Measurements from ENCODE around the gene ACTN1. TPM values are rescaled to one million over a fixed set of nuclear protein-coding genes. Genes with fewer than 3 reads are reported as not detected.

Gene ACTN1
- total and polyA plus RNA-seq, 2 experiments from 2014 or later: 121 to 280 TPM

GRCh38 chr14:68913516-68913915, 65.6 kb downstream of the ACTN1 start:
- DNase-seq (ENCODE audit: low spot score) (no peak), ATAC-seq (no peak)
- H3K4me2 ChIP-seq: no peak overlapping the region
- peaks cover 10% of the 10 kb centered on the region; the same call in 1 of the 2 replicates for H4K20me1 ChIP-seq (replicated peaks; ENCODE audit: insufficient read depth)
- H2AFZ ChIP-seq: no peak overlapping the region
- peaks cover 10% of the 10 kb centered on the region; the same call in 1 of the 2 replicates for H3K36me3 ChIP-seq (ENCODE audit: insufficient read depth)
- TF ChIP-seq ZNF331 (CRISPR knock-in tag; IDR thresholded peaks at IDR 0.05; ENCODE audit: low read depth): no peak
- no peak for TF ChIP-seq EZH2phosphoT487 (IDR thresholded peaks at IDR 0.05; ENCODE audit: unreplicated experiment)
- TF ChIP-seq ETS1 (IDR thresholded peaks at IDR 0.05): no peak
- TF ChIP-seq NANOG (IDR thresholded peaks at IDR 0.05; ENCODE audit: borderline replicate concordance): no peak
- TF ChIP-seq ZNF462 (CRISPR knock-in tag; IDR thresholded peaks at IDR 0.05): no peak
- TF ChIP-seq JUNB (IDR thresholded peaks at IDR 0.05; ENCODE audit: unreplicated experiment): no peak
- TF ChIP-seq CTCF (conservative IDR thresholded peaks at IDR 0.05; ENCODE audit: low read depth in 2 of 2): no peak
- no peak for TF ChIP-seq EZH2 (IDR thresholded peaks at IDR 0.05; ENCODE audit: low read depth, unreplicated experiment)
- no peak for TF ChIP-seq ZNF114 (CRISPR knock-in tag; IDR thresholded peaks at IDR 0.05)
- H3K27me3 ChIP-seq (ENCODE audit: insufficient read depth): no peaks in the 10 kb centered on the region
- peaks cover 10% of the 10 kb centered on the region for H3K4me1 Mint-ChIP-seq
- H3K4me3 ChIP-seq: no peak overlapping the region
- H3K9me2 ChIP-seq (ENCODE audit: insufficient read depth): no peaks in the 10 kb centered on the region
- H3K4me1 ChIP-seq (ENCODE audit: insufficient read depth): no peaks in the 10 kb centered on the region
- no peaks in the 10 kb centered on the region for H3K9me3 Mint-ChIP-seq
- no peaks in the 10 kb centered on the region; the same call in 1 of the 2 replicates for H3F3A ChIP-seq (replicated peaks; ENCODE audit: low read depth)
- 0 out of 2 replicates have a peak overlapping the region, but pooled peaks have one; percentile 44 for H3K27ac Mint-ChIP-seq
- H3K27ac ChIP-seq (ENCODE audit: low read depth): no peak overlapping the region
- peaks cover 67% of the 10 kb centered on the region for H3K36me3 Mint-ChIP-seq (ENCODE audit: low read depth)
- H3K27me3 Mint-ChIP-seq (ENCODE audit: insufficient read depth, low read depth, poor library complexity): peaks cover 5% of the 10 kb centered on the region
- H3K79me2 ChIP-seq (replicated peaks; ENCODE audit: insufficient read depth): peaks cover 41% of the 10 kb centered on the region
- H3K4me3 Mint-ChIP-seq: no peak overlapping the region
